Measurements from ENCODE around the gene RNF208.

The RNF208 gene

GRCh38 chr9:137194388-137194787 lies 27.7 kb downstream of the RNF208 start:
- peak overlapping the region; percentile 84 for H3K4me3 ChIP-seq (ENCODE audit: low read length)
- TF ChIP-seq, protein P1, sequence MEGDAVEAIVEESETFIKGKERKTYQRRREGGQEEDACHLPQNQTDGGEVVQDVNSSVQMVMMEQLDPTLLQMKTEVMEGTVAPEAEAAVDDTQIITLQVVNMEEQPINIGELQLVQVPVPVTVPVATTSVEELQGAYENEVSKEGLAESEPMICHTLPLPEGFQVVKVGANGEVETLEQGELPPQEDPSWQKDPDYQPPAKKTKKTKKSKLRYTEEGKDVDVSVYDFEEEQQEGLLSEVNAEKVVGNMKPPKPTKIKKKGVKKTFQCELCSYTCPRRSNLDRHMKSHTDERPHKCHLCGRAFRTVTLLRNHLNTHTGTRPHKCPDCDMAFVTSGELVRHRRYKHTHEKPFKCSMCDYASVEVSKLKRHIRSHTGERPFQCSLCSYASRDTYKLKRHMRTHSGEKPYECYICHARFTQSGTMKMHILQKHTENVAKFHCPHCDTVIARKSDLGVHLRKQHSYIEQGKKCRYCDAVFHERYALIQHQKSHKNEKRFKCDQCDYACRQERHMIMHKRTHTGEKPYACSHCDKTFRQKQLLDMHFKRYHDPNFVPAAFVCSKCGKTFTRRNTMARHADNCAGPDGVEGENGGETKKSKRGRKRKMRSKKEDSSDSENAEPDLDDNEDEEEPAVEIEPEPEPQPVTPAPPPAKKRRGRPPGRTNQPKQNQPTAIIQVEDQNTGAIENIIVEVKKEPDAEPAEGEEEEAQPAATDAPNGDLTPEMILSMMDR (conservative IDR thresholded peaks at IDR 0.05; ENCODE audit: low read depth, low read length): no peak
- peak; percentile 94 for DNase-seq (ENCODE audit: low read depth)

GRCh38 chr9:137193771-137194170 lies 28.3 kb downstream of the RNF208 start:
- H3K4me3 ChIP-seq (ENCODE audit: low read length): peak overlapping the region; percentile 40
- DNase-seq (ENCODE audit: low read depth): no peak
- TF ChIP-seq, protein P1 (conservative IDR thresholded peaks at IDR 0.05; ENCODE audit: low read depth, low read length): no peak

- no peak for DNase-seq (ENCODE audit: low read depth)
- TF ChIP-seq, protein P1 (conservative IDR thresholded peaks at IDR 0.05; ENCODE audit: low read depth, low read length): no peak
- H3K4me3 ChIP-seq (ENCODE audit: low read length): no peak overlapping the region
Observed at GRCh38 chr9:137192859-137193258, 29.2 kb downstream of the RNF208 start.

- TF ChIP-seq, protein P1 (conservative IDR thresholded peaks at IDR 0.05; ENCODE audit: low read depth, low read length): no peak
- no peak overlapping the region for H3K4me3 ChIP-seq (ENCODE audit: low read length)
- no peak for DNase-seq (ENCODE audit: low read depth)
Observed at GRCh38 chr9:137192448-137192780, 29.6 kb downstream of the RNF208 start.

- no peak for DNase-seq (ENCODE audit: low read depth)
- TF ChIP-seq, protein P1 (conservative IDR thresholded peaks at IDR 0.05; ENCODE audit: low read depth, low read length): no peak
- H3K4me3 ChIP-seq (ENCODE audit: low read length): no peak overlapping the region
Observed at GRCh38 chr9:137191691-137192447, 30.2 kb downstream of the RNF208 start.

- no peak for DNase-seq (ENCODE audit: low read depth)
- H3K4me3 ChIP-seq (ENCODE audit: low read length): no peak overlapping the region
- TF ChIP-seq, protein P1 (conservative IDR thresholded peaks at IDR 0.05; ENCODE audit: low read depth, low read length): no peak
Observed at GRCh38 chr9:137191245-137191644, 30.8 kb downstream of the RNF208 start.

DNA sequence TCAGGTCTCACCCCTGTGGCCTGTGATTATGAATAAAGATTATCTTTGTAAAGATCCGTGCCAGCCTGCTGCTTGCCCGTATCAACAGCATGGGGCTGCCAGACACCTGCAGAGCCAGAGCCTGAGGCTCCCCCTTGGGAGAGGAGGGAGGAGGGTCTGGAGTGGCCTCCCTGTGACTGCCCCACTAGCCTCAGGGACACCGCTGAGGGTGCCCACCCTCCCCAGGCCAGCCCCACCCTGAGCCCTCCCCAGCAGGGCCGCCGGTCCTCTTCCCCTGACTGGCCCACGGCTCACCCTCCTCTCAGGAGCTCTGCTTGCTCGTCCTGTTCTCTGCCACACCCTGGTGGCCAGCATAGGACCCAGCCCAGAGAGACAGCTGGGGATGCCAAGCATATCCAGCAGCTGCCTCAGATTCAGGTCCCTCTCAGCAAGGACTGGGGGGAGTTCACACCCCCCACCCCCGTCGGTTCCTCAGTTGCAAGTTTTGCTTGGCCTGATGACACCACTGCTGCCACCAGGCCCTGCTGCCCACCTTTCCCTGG lies 31.7 kb downstream of the RNF208 start:
- H3K4me3 ChIP-seq (ENCODE audit: low read length): peak overlapping the region; percentile 87
- DNase-seq (ENCODE audit: low read depth): no peak
- TF ChIP-seq, protein P1 (conservative IDR thresholded peaks at IDR 0.05; ENCODE audit: low read depth, low read length): peak; percentile 48
